SH-SY5Y (cell line): ENCODE data around the gene MIER2.

ENCODE experiments used
- GATA2 ChIP-seq: IDR thresholded peaks from 2 replicates; pipeline ENCODE4 v1.6.1; 2011; ENCODE audit warnings: mild to moderate bottlenecking, low read depth, low read length
- GATA3 ChIP-seq: IDR thresholded peaks from 2 replicates; pipeline ENCODE4 v1.6.1; 2011; ENCODE audit warnings: low read depth, mild to moderate bottlenecking, low read length, moderate library complexity

- TF ChIP-seq GATA3 (no peak), GATA2 (no peak)
Measured at GRCh38 chr19:369876-370275, 25.3 kb upstream of the MIER2 start.
